Islet precursor cell (in vitro differentiated cells): ENCODE measurements around the gene KCNMB4.
"Not testable (repeated sequence)": the region's sequence is repeated elsewhere in the genome, so short reads cannot be mapped to it uniquely, and the experiment has no call there.

ENCODE experiments used
- DNase-seq: peaks from one replicate; pipeline ENCODE4 v3.0.0-alpha.2; 2018

KCNMB4 gene

DNA sequence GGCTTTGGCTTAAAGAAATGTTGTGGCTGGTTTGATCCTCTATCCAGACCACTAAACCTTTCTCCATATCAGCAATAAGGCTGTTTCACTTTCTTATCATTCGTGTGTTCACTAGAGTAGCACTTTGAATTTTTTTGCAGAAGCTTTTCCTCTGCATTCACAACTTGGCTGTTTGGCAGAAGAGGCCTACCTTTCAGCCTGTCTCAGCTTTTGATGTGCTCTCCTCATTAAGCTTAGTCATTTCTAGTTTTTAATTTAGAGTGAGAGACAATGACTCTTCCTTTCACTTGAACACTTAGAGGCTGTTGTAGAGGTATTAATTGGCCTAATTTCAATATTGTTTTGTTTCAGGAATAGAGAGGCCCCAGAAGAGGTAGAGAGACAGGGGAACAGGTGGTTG lies 13.8 kb downstream of the KCNMB4 start:
- no peak for DNase-seq

DNA sequence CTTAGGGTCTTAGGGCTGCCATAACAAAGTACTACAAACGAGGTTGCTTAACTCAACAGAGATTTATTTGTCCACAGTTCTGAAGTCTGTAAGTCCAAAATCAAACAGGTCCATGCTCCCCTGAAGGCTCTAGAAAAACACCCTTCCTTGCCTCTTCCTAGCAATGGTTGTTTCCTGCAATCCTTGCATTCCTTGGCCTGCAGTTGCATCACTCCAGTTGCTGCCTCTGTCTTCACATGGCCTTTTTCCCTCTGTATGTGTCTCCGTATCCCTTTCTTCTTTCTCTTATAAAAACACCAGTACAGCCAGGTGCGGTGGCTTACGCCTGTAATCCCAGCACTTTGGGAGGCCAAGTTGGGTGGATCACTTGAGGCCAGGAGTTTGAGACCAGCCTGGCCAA lies 17.4 kb downstream of the KCNMB4 start:
- DNase-seq, result peak; percentile 71

DNA sequence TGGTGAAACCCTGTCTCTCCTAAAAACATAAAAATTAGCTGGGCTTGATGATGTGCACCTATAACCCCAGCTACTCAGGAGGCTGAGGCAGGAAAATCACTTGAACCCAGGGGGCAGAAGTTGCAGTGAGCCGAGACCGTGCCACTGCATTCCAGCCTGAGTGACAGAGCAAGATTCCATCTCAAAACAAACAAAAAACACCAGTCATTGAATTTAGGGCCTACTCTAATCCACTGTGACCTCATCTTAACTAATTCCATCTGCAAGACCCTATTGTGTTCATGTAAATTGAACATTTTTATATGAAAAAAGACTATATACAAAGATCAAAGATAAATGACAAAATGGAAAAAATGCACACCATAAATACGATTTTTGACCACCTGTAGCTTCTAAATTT lies 17.8 kb downstream of the KCNMB4 start:
- DNase-seq, result no peak

DNA sequence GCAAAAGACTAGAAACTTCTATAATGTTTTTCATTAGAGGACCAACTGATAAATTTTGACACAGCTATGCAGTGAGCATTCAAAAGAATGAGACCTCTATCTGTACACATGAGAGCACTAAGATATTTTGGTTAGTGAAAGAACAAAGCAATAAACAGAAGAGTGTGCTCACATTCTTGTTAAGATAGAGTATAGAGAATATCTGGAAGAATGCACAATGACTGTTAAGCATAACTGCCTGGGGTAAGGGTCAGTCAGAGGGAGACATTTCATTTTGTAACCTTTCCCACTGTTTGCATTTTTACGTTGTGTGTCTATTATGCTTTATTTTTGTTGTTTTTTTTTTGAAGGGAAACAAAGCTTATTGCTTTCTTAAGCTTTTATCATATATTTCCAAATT lies 20.7 kb downstream of the KCNMB4 start:
- DNase-seq, result no peak

DNA sequence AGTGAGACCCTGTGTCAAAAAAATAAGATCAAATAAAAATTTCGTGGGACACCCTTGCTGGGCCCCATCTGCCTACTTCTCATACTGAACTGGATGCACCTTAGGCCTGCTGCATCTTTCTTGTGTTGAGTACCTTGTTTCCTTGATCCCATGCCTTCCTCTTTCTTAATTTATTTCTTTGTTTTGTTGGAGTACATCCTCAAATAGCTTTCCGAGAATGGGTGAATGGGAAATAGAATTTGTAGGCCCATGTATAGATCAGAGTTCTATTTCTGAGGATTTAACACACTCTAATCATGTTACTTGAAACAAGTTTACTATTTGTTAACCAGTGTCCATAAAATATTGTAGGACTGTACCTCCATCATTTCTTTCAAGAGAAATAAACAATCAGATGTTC lies 23.6 kb downstream of the KCNMB4 start:
- DNase-seq, result no peak

DNA sequence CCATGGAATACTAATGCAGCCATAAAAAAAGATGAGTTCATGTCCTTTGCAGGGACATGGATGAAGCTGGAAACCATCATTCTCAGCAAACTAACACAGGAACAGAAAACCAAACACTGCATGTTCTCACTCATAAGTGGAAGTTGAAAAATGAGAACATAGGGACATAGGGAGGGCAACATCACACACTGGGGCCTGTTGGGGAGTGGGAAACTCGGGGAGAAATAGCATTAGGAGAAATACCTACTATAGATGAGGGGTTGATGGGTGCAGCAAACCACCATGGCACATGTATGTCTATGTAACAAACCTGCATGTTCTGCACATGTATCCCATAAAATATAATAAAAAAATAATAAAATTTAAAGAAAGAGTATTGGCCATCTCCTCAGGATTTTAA lies 26.5 kb downstream of the KCNMB4 start:
- DNase-seq, result not testable (repeated sequence)

DNA sequence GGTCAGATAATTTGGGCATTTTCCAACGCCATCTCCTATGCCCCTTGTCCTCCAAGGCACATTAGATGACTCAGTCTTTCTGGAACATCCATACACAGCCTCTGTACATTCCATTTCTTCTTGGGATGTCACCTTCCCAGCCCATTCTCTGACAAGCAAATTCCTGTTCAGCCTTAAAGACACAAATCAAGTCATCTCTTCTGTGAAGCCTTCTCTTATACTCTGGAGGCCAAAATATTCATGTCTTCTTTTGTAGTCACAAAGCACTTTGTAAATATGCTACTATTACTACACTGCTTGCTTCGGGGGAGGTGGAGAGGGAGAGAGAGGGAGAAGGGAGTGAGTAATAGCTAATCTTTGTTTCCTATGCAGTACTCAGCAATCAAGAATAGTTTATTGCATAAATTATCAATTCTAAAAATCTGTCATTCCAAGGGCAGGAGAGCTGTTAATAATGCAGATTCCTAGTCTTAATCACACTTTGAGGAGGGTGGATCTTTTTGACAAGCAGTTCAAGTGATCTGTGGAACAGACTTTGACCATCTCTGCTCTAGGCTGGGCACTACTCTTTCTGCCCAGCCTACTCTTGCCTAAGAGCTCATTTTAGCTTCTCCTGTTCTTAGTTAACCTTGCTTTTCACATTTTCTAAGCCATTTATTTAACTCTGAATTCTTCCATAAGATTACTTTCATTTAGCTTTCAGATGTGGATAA lies 27.9 kb downstream of the KCNMB4 start:
- peak; percentile 69 for DNase-seq

DNA sequence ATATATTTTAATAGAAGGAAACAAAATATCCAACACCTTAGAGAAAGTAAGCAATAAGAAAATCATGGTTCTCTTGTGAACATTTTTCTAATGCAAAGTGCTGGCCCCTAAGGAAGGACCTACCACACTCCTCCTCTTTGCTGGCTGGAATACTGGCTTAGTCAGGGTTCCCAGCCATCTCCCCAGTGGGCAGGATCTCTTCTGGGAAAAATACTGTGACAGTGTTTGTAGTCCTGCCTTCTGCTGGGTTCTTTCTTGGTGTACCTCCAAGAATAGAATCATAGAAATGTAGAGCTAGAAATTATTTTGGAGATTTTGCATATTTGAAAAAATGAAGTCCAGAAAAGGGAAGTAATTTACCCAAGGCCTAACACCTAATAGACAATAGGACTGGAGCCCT lies 31.9 kb downstream of the KCNMB4 start:
- DNase-seq, result no peak

DNA sequence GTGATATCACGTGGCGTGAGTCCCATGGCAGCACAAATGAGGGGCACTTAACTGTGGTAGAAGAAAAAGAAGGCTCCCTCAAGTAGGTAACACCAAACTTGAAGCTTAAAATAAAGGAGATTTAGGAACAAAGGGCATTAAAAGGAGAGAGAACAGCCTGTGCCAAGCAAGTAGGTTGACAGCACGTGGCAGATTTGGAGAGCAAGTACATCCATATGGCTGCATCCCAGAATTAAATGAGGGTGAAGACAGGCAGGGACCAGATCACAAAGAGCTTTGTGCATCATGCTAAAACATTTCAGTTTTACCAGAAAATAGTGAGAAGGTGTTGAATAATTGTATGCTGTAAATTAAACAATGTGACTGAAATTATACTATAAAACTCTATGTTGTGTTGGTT lies 32.8 kb downstream of the KCNMB4 start:
- no peak for DNase-seq

DNA sequence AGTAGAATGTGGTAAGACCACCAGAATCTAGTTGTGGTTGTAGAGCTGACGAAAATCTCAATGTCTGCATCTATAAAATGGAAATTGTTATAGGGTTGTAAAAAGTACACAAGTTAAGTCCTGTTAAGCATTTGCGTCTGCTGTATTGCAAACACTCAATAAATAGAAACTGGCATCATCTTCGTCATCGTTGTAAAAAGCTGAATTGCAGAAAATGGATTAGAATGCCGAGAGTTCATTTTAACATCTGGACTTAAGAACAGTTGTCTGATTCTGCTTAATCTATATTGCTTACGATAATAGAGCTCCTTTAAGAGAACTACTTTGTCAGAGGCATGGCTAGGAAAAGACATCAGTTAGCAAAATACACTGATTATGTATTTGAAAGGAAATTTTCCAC lies 33.2 kb downstream of the KCNMB4 start:
- DNase-seq, result no peak

DNA sequence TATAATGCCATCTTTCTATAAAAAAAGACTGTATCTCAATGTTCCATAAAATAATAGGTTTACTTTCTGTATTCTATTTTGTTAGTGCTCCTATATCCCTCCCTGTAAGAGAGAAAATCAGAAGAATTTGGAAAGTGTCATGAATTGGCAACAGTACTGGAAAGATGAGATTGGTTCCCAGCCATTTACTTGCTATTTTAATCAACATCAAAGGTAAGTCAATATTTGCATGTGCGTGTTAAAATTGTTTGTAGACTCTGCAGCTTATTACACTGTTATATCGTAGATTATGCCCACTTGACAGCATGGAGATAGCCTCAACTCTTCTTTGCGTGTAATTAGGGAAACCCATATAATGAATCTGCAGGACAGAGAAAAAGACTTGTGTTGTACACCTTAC lies 34.0 kb downstream of the KCNMB4 start:
- DNase-seq, result no peak

DNA sequence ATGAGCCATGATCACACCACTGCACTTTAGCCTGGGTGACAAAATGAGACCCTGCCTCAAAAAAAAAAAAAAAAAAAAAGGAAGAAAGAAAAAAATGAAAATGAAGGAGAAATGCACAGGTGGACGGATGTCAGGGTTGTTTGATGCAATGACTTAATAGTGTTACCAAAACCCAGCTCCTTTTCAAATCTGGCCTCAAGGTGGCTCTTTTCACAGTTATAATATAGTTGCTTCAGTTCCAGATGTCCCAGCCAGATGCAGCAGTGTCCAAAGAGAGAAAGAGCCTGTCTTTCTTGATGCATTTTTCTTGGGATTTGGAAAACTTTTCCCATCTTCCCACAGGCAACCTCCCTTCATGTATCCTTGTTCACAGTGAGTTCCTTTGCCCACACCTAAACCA lies 36.5 kb downstream of the KCNMB4 start:
- no peak for DNase-seq

DNA sequence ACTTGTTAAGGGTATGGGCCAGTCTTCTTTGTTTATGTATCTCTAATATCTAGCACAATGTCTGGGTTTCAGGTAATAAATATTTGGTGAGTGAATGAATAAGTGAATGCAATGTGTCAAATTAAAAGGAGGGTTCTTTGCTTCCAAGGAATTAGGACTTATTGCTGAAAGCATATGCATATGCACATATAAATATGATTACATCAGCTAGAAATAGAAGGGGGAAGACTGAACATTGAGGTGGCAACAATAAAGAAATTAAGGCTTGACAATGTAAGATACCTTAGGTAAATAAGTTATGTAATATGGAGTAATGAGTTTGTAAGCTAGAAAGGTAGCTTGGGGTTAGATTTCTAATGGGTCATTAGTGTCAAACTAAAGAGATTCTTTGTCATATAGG lies 37.7 kb downstream of the KCNMB4 start:
- DNase-seq, result no peak

DNA sequence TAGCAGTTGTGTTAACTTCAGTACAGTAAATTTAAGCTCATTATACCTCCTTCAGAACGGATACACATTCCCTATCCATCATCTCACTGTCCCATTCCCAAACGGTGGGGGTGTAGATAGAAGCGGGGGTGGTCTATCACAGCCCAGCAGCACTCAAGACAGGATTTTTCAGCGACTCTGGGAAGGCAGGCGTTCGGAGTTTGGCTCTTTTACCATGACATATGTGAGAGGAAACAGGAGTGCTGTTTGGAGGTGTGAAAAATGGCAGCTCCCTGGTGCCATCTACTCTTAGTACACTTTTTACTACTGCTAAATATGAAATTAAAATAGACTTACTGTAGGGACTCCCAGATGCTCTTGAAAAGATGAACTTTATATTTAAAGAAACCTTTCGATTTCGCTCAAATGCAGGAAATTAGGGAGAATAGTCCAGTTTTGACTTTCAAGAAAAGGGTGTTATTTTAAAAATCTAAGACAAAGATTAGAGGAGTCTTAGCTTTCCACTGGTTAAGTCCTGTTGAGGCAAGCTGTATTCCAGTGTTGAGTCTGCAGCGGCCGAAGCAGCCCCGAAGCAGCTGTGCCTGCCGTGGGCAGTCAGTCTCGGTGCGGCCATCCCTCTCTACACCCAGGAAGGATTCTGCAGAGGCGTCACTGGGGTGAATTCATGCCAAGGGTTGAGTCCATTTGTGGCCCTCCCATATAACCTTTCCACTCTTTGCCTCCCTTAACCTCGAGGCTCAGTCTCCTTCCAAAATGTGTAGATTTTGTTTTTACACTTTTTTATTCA lies 42.1 kb downstream of the KCNMB4 start:
- no peak for DNase-seq

DNA sequence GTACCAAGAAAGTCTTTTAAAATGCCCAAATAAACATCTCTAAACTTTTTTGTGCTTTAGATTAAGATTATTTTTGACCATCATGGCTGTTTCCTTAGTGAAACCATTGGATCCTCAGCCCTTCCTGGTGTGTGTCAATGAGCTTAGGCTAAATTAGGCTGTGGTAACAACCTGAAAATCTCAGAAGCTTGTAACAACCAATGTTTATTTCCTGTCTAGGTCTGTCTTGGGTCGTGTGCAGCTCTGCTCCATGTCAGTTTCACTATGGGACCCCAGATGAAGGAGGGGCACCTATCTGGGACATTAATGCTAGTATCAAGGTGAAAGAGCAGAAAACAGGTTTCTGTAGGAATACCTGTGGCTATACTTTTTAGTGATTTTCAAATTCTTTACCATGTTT lies 49.9 kb downstream of the KCNMB4 start:
- no peak for DNase-seq

DNA sequence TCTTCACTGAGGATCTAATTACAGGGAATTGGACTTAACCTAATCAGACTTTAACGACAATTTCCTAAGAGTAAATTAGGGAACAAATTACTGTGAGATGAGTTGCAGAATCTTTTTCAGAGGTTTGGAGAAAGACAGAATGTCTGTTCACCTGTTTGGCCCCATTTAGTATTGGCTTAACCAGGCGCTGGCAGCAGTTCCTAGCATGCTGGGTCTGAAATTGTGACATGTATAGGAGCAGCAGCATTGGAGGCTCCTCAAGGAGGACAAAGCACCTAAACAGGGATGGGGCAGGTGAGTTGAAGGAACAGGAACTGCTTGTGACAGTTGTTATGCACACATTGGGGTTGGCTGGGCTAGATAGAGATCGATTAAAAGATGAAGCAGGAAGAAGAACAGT lies 51.0 kb downstream of the KCNMB4 start:
- no peak for DNase-seq

DNA sequence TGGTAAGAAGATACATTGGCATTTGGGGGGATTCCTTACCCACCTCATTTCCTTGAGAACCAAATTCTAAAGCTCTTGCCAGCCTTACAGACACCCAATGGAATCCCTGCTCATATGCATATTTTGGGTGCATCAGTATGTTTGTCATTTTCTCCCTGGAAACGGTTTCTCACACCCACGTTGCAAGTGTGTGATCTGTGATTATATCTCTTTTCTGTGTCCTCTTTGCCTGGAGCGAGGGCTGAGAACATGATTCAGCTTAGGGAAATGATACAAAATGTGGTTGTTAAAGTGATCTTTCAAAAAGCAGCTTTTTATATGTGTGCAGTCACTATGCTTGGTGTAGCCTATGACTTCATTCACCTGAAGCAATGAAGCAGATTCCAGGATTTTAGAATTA lies 52.0 kb downstream of the KCNMB4 start:
- DNase-seq, result no peak

DNA sequence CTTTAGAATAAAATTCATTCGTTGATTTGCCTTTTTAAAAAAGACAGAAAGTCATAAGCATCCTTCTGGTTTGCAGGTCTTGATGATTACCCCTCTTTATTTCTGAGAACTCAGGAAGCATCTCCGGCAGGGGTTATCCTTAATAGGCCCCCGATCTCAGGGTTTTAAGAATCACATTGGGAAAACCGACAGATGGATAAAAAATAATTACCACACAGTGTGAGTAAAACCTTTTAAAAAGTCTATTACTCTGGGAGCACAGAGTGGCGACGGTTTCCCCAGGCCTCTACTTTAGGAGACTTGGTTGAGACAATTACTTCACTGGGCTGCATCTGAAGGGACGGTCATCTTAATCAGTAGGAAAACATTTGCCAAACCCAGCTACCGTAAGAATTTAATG lies 56.5 kb downstream of the KCNMB4 start:
- DNase-seq, result no peak

DNA sequence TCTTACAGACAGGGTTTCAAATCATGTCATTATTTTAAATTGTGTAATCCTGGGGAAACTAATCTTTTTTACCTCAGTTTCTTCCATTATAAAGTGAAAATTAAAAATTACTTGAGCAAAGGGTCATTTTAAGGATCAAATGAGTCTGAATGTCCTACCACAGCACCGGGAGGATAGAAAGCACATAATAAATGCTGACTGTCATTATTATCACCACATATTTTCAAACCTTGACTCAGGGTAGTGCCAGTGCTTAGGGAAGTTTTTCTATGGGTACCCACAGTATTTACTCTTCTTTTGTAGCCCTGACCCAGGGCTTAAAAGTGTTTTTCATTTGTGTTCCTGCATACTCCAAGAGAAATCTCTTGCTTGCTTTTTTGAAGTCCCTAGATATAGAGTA lies 60.5 kb downstream of the KCNMB4 start:
- no peak for DNase-seq

DNA sequence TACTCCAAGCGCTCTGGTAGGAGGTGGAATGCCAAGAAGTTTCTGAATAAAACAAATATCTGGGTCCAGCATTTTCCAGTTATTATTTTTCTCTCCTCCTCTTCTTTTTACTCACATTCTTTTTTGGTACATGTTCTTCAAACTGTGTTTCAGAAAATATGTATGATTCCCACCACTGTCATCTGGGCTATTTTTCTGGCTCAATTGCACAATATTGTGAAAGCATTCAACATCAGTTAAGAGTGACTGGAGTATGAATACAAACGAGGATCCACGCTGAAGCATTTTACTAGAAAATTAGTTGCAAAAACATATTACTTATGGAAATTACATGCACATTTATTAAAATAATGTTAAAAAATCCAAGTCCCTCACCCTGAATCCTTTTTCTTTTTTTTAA lies 61.5 kb downstream of the KCNMB4 start:
- DNase-seq, result no peak

DNA sequence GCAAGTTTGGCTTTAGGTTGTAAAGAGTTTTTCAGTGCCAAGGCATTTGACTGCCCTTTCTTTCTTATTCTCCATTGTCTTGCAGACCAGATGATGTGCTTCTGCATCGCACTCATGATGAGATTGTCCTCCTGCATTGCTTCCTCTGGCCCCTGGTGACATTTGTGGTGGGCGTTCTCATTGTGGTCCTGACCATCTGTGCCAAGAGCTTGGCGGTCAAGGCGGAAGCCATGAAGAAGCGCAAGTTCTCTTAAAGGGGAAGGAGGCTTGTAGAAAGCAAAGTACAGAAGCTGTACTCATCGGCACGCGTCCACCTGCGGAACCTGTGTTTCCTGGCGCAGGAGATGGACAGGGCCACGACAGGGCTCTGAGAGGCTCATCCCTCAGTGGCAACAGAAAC lies 64.3 kb downstream of the KCNMB4 start:
- DNase-seq, result no peak

DNA sequence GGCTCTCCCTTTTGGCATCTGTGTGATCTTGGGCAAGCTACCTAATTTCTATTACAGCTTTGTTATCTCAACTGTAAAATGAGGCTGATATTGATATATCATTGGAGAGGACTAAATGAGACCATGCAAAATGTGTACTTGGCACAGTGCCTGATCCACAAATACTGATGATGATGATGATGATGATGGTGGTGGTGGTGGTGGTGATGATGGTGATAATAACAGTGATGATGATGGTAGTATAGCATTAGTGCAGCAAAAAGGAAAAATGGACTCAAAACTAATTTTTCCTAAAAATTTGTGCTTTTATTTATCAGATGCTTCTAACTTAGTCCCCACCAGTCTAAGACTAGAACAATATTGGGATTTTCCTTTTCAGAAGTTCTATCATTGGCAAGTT lies 70.7 kb downstream of the KCNMB4 start:
- DNase-seq, result no peak

DNA sequence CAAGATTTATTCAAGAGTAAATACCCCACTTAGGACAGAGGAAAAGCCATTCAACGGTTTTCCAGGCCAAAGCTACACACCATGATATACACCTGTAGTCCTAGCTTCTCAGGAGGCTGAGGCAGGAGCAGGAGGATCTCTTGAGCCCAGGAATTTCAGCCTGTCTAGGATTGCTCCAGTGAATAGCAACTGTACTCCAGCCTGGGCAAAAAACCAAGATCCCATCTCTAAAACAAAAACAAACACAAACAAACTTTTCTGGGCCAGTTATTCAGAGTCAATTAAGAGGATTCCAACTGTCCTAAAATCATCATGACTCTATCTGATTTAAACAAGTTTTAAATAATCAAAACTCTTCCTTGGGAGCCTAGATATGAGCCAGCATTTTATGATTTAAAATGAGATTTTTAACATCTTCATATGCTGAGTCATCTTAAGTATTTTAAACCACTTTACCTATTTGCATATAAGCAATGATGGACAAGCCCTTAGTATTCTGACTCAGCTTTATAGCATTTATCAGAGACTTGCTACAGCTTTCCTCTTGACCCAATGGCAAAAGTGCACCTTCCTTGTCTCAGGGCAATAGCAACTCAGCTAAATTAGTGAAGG lies 77.1 kb downstream of the KCNMB4 start:
- no peak for DNase-seq

DNA sequence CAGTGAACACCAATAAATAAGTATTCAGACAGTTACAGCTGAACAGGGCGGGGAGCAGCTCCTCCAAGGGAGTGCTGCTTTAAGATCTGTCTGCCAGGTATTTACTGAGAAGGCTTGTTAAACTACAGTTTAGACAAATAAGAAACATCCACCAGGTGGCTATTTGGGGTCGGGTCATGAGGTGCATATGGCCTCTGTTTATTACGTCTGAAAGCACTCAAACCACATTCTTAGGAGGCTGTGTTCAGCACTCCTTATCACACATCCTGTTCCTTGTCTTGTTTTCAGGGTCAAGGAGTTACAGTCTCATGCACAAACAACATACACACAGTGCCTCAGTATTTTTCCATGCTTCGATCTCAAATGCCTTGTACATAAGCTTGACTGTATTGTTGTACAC lies 78.8 kb downstream of the KCNMB4 start:
- DNase-seq, result peak; percentile 66
